GM12878 (cell line): ENCODE measurements around the gene SENP7. TPM values are rescaled to one million over a fixed set of nuclear protein-coding genes. Genes with fewer than 3 reads are reported as not detected.
A peak's percentile ranks its signal among the peaks of the same experiment; 100 is the strongest.

Source experiments
- ATAC-seq: fragments of 200-7000 bp; cut with Tn5 transposase; 3 replicates; pipeline ENCODE4 v1.9.1; 2020; ENCODE audit warnings: mild to moderate bottlenecking, moderate library complexity
- BruUV-seq: library from RNA; stranded (reverse); fragments of 400-500 nt; replicated peaks from 2 replicates; lab custom pipeline; 2021; lab: Mats Ljungman, UMichigan
- CTCF ChIA-PET: fragments of 300-600 bp; sonication (Branson Sonifier 250); formaldehyde crosslinking; extraction: SDS; loops from one replicate; lab custom pipeline; 2021; ENCODE audit warnings: inconsistent platforms; lab: Yijun Ruan, JAX
- POLR2A ChIA-PET: fragments of 350-600 bp; formaldehyde crosslinking; extraction: SDS; loops from one replicate; lab custom pipeline; 2021; ENCODE audit warnings: inconsistent platforms; lab: Charles Lee
- RAD21 ChIA-PET: fragments of 300-600 bp; sonication (Branson Sonifier 250); formaldehyde crosslinking; loops from one replicate; lab custom pipeline; 2023; ENCODE audit warnings: antibody characterized with exemption; ENCODE audit not compliant: unreplicated experiment; lab: Charles Lee
- SMC1A ChIA-PET: fragments of 300-600 bp; sonication (Branson Sonifier 250); formaldehyde crosslinking; loops from one replicate; lab custom pipeline; 2023; ENCODE audit not compliant: unreplicated experiment, uncharacterized antibody; lab: Charles Lee
- DNase-seq: peaks from one replicate; pipeline ENCODE4 v3.0.0-alpha.2; 2011; ENCODE audit warnings: low read depth, low spot score
- FAIRE-seq: peaks from 3 replicates; lab custom pipeline; 2011; peaks lifted over from hg19 to GRCh38; lab: Jason Lieb, UNC
- H2AFZ ChIP-seq: 2 replicates; pipeline ENCODE4 v1.6.0; 2011; ENCODE audit warnings: low read depth, low read length, control low read depth; ENCODE audit not compliant: control insufficient read depth
- H3K27ac ChIP-seq: 2 replicates; pipeline ENCODE4 v1.5.1; 2011; ENCODE audit warnings: control low read depth; ENCODE audit not compliant: control insufficient read depth, insufficient read depth
- H3K27me3 ChIP-seq, 2 experiments: replicated peaks in 1 of 2; 2 replicates each; pipeline versions ENCODE4 v1.6.0 to v1.6.1; 2011; ENCODE audit warnings: low read length in 1 of 2; ENCODE audit not compliant: control insufficient read depth in 2 of 2, insufficient read depth in 2 of 2
- H3K36me3 ChIP-seq, 2 experiments: 2 replicates each; pipeline ENCODE4 v1.5.1; 2011; ENCODE audit warnings: low read length in 1 of 2; ENCODE audit not compliant: control insufficient read depth in 2 of 2, insufficient read depth in 2 of 2
- H3K4me1 ChIP-seq: 2 replicates; pipeline ENCODE4 v1.6.1; 2011; ENCODE audit warnings: mild to moderate bottlenecking, low read length, moderate library complexity, mixed read lengths; ENCODE audit not compliant: control insufficient read depth, insufficient read depth
- H3K4me2 ChIP-seq: 2 replicates; pipeline ENCODE4 v1.6.0; 2011; ENCODE audit warnings: control low read depth; ENCODE audit not compliant: control insufficient read depth, insufficient read depth
- H3K4me3 ChIP-seq: fragments of 200-600 bp; sonication (generic); 2 replicates; pipeline ENCODE4 v1.5.1; 2016
- H3K79me2 ChIP-seq: 2 replicates; pipeline ENCODE4 v1.6.0; 2011; ENCODE audit warnings: low read length; ENCODE audit not compliant: control insufficient read depth, insufficient read depth
- H3K9ac ChIP-seq: 2 replicates; pipeline ENCODE4 v1.8.0; 2011; ENCODE audit warnings: low read length, control low read depth, mixed read lengths; ENCODE audit not compliant: control insufficient read depth, insufficient read depth
- H3K9me3 ChIP-seq: replicated peaks from 3 replicates; pipeline ENCODE4 v1.5.1; 2011; ENCODE audit warnings: mild to moderate bottlenecking, low read length; ENCODE audit not compliant: control insufficient read depth, insufficient read depth
- H4K20me1 ChIP-seq: 2 replicates; pipeline ENCODE4 v1.6.0; 2011; ENCODE audit not compliant: control insufficient read depth, insufficient read depth
- ATF7 ChIP-seq: fragments of 450-650 bp; IDR thresholded peaks from 2 replicates; pipeline ENCODE4 v1.6.1; 2016; ENCODE audit warnings: low read depth, mild to moderate bottlenecking
- BACH1 ChIP-seq: fragments of 450-650 bp; IDR thresholded peaks from 2 replicates; pipeline ENCODE4 v1.6.1; 2017; ENCODE audit warnings: mild to moderate bottlenecking, borderline replicate concordance
- CREM ChIP-seq: IDR thresholded peaks from 2 replicates; pipeline ENCODE4 v1.6.1; 2014; ENCODE audit warnings: antibody characterized with exemption, low read depth
- IKZF1 ChIP-seq: fragments of 450-650 bp; conservative IDR thresholded peaks from 2 replicates; pipeline ENCODE4 v1.6.1; 2017; ENCODE audit warnings: antibody characterized with exemption, mild to moderate bottlenecking
- IRF3 ChIP-seq: fragments of 450-650 bp; IDR thresholded peaks from 2 replicates; pipeline ENCODE4 v1.6.1; 2014; ENCODE audit warnings: mild to moderate bottlenecking
- RAD51 ChIP-seq: fragments of 450-650 bp; IDR thresholded peaks from 2 replicates; pipeline ENCODE4 v1.6.1; 2016; ENCODE audit warnings: moderate library complexity, mild to moderate bottlenecking, inconsistent platforms
- ZNF384 ChIP-seq: IDR thresholded peaks from 2 replicates; pipeline ENCODE4 v1.6.1; 2012; ENCODE audit warnings: low read depth, mild to moderate bottlenecking, low read length, improper control_type of control experiment, borderline replicate concordance
- ZNF592 ChIP-seq: fragments of 450-650 bp; IDR thresholded peaks from 2 replicates; pipeline ENCODE4 v1.6.1; 2017; ENCODE audit warnings: mild to moderate bottlenecking, moderate library complexity
- WGBS: methylation state at CpG from one replicate; pipeline ENCODE4 v1.1.6; 2016; ENCODE audit warnings: low lambda C conversion rate; ENCODE audit not compliant: insufficient replicate concordance, insufficient coverage; ENCODE audit errors: missing lambda C conversion rate; 5-methylcytosine and 5-hydroxymethylcytosine counted together
- in situ Hi-C: fragments of 300-500 bp; cut with MboI; formaldehyde crosslinking; loops from 9 replicates; pipeline ENCODE4 v1.14.3; 2018; ENCODE audit warnings: mixed read lengths
- intact Hi-C: fragments of 100-400 bp; cut with micrococcal nuclease; formaldehyde crosslinking; loops from one replicate; pipeline ENCODE4 v1.14.2; 2022; ENCODE audit not compliant: unreplicated experiment
- polyA plus RNA-seq, 11 experiments: library from polyadenylated mRNA; depleted of rRNA in 4 of 11; unstranded in 6 of 11; stranded (reverse) in 5 of 11; fragments of >200 nt; fragmentation: Nextera tagmentation in 4 of 11; fragmentation: Illumina TruSeq in 1 of 11; extraction: Ambion mirVana in 4 of 11; extraction: Trizol in 1 of 11; gene quantifications; 1 replicate in 1 of 11; 2 replicates in 10 of 11; pipeline versions ENCODE4 v1.2.1 to v1.2.3, GENCODE V29; 2011 to 2016; ENCODE audit warnings: inconsistent platforms in 2 of 11, missing spikeins in 2 of 11, low read depth in 1 of 11
- total RNA-seq, 4 experiments: library from RNA; depleted of rRNA in 3 of 4; stranded (reverse); fragments of >200 nt in 3 of 4; fragmentation: Illumina TruSeq in 1 of 4; extraction: Trizol in 1 of 4; gene quantifications; 2 replicates each; pipeline versions ENCODE4 v1.2.1 to v1.2.3, GENCODE V29; 2013 to 2021
- TF ChIP-seq, protein P1 (sequence below): fragments of 450-650 bp; formaldehyde crosslinking; IDR thresholded peaks from 2 replicates; pipeline ENCODE4 v1.5.0; 2022; ENCODE audit warnings: mild to moderate bottlenecking, missing genetic modification characterization
- TF ChIP-seq, protein P2 (sequence below): fragments of 150-350 bp; IDR thresholded peaks from 2 replicates; pipeline ENCODE4 v1.6.1; 2016; ENCODE audit warnings: low read depth, low read length

SENP7 gene
- total and polyA plus RNA-seq, 10 of the 15 experiments (the other 5 are each of a cell fraction or from before 2014, with no cell fraction given) = 2.6 to 14.7 (median 8.3) TPM

GRCh38 chr3:101379658-101380376 lies 133.2 kb downstream of the SENP7 start:
- 52% methylated on average over 3 of the region's 3 CpGs for WGBS
- Histone ChIP-seq H3K36me3 (no peaks in the 10 kb centered on the region; a peak in 2 of 4 replicates), H4K20me1 (no peaks in the 10 kb centered on the region), H3K4me2 (peak overlapping the region; percentile 60), H3K79me2 (no peaks in the 10 kb centered on the region), H3K4me3 (no peak overlapping the region), H3K9ac (no peak overlapping the region), H3K9me3 (no peaks in the 10 kb centered on the region; the same call in 1 of the 3 replicates), H3K27ac (no peak overlapping the region; the same call in 1 of the 2 replicates), H2AFZ (no peak overlapping the region), H3K27me3 (no peaks in the 10 kb centered on the region), H3K4me1 (peaks cover 11% of the 10 kb centered on the region; the same call in 1 of the 2 replicates)
- ATAC-seq (peak; percentile 96), FAIRE-seq (peak; percentile 95), DNase-seq (peak; percentile 76)
- ChIA-PET CTCF (no interaction called here), RAD21 (no interaction called here), POLR2A (no interaction called here), SMC1A (no interaction called here)
- in situ Hi-C loops = loop anchor here (5.0 kb wide), 1 partner anchor 308 kb away; no protein-coding TSS in a partner anchor
- no TSS peak for BruUV-seq
- intact Hi-C loops = loop anchor here (2.0 to 10.0 kb wide), 4 partner anchors 139 to 788 kb away; partner anchors contain the start of gene TRMT10C
- TF ChIP-seq ZNF592 (0 out of 2 replicates have a peak, but pooled peaks have one; percentile 32), CREM (peak; percentile 54; the same call in 1 of the 2 replicates), ZNF384 (peak; percentile 36; the same call in 1 of the 2 replicates), ATF7 (peak; percentile 79), BACH1 (peak; percentile 34; the same call in 1 of the 2 replicates), IKZF1 (peak; percentile 71), IRF3 (no peak), RAD51 (peak; percentile 21; the same call in 1 of the 2 replicates)
- TF ChIP-seq, protein P1, sequence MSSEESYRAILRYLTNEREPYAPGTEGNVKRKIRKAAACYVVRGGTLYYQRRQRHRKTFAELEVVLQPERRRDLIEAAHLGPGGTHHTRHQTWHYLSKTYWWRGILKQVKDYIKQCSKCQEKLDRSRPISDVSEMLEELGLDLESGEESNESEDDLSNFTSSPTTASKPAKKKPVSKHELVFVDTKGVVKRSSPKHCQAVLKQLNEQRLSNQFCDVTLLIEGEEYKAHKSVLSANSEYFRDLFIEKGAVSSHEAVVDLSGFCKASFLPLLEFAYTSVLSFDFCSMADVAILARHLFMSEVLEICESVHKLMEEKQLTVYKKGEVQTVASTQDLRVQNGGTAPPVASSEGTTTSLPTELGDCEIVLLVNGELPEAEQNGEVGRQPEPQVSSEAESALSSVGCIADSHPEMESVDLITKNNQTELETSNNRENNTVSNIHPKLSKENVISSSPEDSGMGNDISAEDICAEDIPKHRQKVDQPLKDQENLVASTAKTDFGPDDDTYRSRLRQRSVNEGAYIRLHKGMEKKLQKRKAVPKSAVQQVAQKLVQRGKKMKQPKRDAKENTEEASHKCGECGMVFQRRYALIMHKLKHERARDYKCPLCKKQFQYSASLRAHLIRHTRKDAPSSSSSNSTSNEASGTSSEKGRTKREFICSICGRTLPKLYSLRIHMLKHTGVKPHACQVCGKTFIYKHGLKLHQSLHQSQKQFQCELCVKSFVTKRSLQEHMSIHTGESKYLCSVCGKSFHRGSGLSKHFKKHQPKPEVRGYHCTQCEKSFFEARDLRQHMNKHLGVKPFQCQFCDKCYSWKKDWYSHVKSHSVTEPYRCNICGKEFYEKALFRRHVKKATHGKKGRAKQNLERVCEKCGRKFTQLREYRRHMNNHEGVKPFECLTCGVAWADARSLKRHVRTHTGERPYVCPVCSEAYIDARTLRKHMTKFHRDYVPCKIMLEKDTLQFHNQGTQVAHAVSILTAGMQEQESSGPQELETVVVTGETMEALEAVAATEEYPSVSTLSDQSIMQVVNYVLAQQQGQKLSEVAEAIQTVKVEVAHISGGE (CRISPR knock-in tag) = no peak
- TF ChIP-seq, protein P2, sequence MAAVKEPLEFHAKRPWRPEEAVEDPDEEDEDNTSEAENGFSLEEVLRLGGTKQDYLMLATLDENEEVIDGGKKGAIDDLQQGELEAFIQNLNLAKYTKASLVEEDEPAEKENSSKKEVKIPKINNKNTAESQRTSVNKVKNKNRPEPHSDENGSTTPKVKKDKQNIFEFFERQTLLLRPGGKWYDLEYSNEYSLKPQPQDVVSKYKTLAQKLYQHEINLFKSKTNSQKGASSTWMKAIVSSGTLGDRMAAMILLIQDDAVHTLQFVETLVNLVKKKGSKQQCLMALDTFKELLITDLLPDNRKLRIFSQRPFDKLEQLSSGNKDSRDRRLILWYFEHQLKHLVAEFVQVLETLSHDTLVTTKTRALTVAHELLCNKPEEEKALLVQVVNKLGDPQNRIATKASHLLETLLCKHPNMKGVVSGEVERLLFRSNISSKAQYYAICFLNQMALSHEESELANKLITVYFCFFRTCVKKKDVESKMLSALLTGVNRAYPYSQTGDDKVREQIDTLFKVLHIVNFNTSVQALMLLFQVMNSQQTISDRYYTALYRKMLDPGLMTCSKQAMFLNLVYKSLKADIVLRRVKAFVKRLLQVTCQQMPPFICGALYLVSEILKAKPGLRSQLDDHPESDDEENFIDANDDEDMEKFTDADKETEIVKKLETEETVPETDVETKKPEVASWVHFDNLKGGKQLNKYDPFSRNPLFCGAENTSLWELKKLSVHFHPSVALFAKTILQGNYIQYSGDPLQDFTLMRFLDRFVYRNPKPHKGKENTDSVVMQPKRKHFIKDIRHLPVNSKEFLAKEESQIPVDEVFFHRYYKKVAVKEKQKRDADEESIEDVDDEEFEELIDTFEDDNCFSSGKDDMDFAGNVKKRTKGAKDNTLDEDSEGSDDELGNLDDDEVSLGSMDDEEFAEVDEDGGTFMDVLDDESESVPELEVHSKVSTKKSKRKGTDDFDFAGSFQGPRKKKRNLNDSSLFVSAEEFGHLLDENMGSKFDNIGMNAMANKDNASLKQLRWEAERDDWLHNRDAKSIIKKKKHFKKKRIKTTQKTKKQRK = no peak
